Measurements from ENCODE around the gene CPT2.

CPT2 gene

GRCh38 chr1:53196485-53197290, at the start of gene CPT2:
Gene CPT2, plus strand, starts transcription at chr1:53196824. Its CDS starts 120 bp downstream, at chr1:53196944.
- in situ Hi-C loops (cut with HindIII; ENCODE audit: low sequenced_read_pairs) = no loop called here

GRCh38 chr1:53147174-53147573, 49.5 kb upstream of the CPT2 start:
- in situ Hi-C loops (cut with HindIII; ENCODE audit: low sequenced_read_pairs) = no loop called here

GRCh38 chr1:53148123-53148522, 48.5 kb upstream of the CPT2 start:
- in situ Hi-C loops (cut with HindIII; ENCODE audit: low sequenced_read_pairs) = no loop called here

GRCh38 chr1:53153752-53154151, 42.9 kb upstream of the CPT2 start:
- in situ Hi-C loops (cut with HindIII; ENCODE audit: low sequenced_read_pairs) = loop anchor here (25.0 kb wide), 1 partner anchor 266 kb away; no protein-coding TSS in a partner anchor

GRCh38 chr1:53154859-53155438, 41.7 kb upstream of the CPT2 start:
- in situ Hi-C loops (cut with HindIII; ENCODE audit: low sequenced_read_pairs) = loop anchor here (25.0 kb wide), 1 partner anchor 268 kb away; no protein-coding TSS in a partner anchor

GRCh38 chr1:53155534-53155933, 41.1 kb upstream of the CPT2 start:
- in situ Hi-C loops (cut with HindIII; ENCODE audit: low sequenced_read_pairs) = loop anchor here (25.0 kb wide), 1 partner anchor 268 kb away; no protein-coding TSS in a partner anchor

GRCh38 chr1:53155945-53156344, 40.7 kb upstream of the CPT2 start:
- in situ Hi-C loops (cut with HindIII; ENCODE audit: low sequenced_read_pairs) = loop anchor here (25.0 kb wide), 1 partner anchor 269 kb away; no protein-coding TSS in a partner anchor

- in situ Hi-C loops (cut with HindIII; ENCODE audit: low sequenced_read_pairs) = loop anchor here (25.0 kb wide), 1 partner anchor 269 kb away; no protein-coding TSS in a partner anchor
Observed at GRCh38 chr1:53156783-53157182, 39.8 kb upstream of the CPT2 start.

GRCh38 chr1:53158900-53159299, 37.7 kb upstream of the CPT2 start:
- in situ Hi-C loops (cut with HindIII; ENCODE audit: low sequenced_read_pairs) = loop anchor here (25.0 kb wide), 1 partner anchor 272 kb away; no protein-coding TSS in a partner anchor

GRCh38 chr1:53160924-53161378, 35.7 kb upstream of the CPT2 start:
- in situ Hi-C loops (cut with HindIII; ENCODE audit: low sequenced_read_pairs) = loop anchor here (25.0 kb wide), 1 partner anchor 274 kb away; no protein-coding TSS in a partner anchor

GRCh38 chr1:53162621-53163020, 34.0 kb upstream of the CPT2 start:
- in situ Hi-C loops (cut with HindIII; ENCODE audit: low sequenced_read_pairs) = loop anchor here (25.0 kb wide), 1 partner anchor 275 kb away; no protein-coding TSS in a partner anchor

- in situ Hi-C loops (cut with HindIII; ENCODE audit: low sequenced_read_pairs) = loop anchor here (25.0 kb wide), 1 partner anchor 276 kb away; no protein-coding TSS in a partner anchor
Observed at GRCh38 chr1:53163291-53163768, 33.3 kb upstream of the CPT2 start.

GRCh38 chr1:53165408-53165961, 31.1 kb upstream of the CPT2 start:
- in situ Hi-C loops (cut with HindIII; ENCODE audit: low sequenced_read_pairs) = loop anchor here (25.0 kb wide), 1 partner anchor 278 kb away; no protein-coding TSS in a partner anchor

- in situ Hi-C loops (cut with HindIII; ENCODE audit: low sequenced_read_pairs) = loop anchor here (25.0 kb wide), 1 partner anchor 279 kb away; no protein-coding TSS in a partner anchor
Observed at GRCh38 chr1:53166366-53166765, 30.3 kb upstream of the CPT2 start.

GRCh38 chr1:53166912-53167311, 29.7 kb upstream of the CPT2 start:
- in situ Hi-C loops (cut with HindIII; ENCODE audit: low sequenced_read_pairs) = loop anchor here (25.0 kb wide), 1 partner anchor 280 kb away; no protein-coding TSS in a partner anchor

GRCh38 chr1:53172426-53173128, 24.0 kb upstream of the CPT2 start:
- in situ Hi-C loops (cut with HindIII; ENCODE audit: low sequenced_read_pairs) = loop anchor here (25.0 kb wide), 1 partner anchor 285 kb away; no protein-coding TSS in a partner anchor

- in situ Hi-C loops (cut with HindIII; ENCODE audit: low sequenced_read_pairs) = loop anchor here (25.0 kb wide), 1 partner anchor 288 kb away; no protein-coding TSS in a partner anchor
Observed at GRCh38 chr1:53174971-53175913, 21.4 kb upstream of the CPT2 start.

GRCh38 chr1:53176452-53177208, 20.0 kb upstream of the CPT2 start:
- in situ Hi-C loops (cut with HindIII; ENCODE audit: low sequenced_read_pairs) = no loop called here

Measured in endothelial cell of hepatic sinusoid (primary cell).